Fibroblast of the aortic adventitia (primary cell): ENCODE data around the gene HDDC3. TPM values are rescaled to one million over a fixed set of nuclear protein-coding genes. Genes with fewer than 3 reads are reported as not detected.

Experiments
- DNase-seq: peaks from one replicate; pipeline ENCODE4 v3.0.0-alpha.2; 2010; ENCODE audit warnings: low read depth
- H3K4me3 ChIP-seq: 2 replicates; pipeline ENCODE4 v1.5.1; 2011; ENCODE audit warnings: low read depth, mild to moderate bottlenecking, control low read depth, low read length, moderate library complexity
- total RNA-seq: library from RNA; depleted of rRNA; stranded (reverse); fragments of >200 nt; gene quantifications from 2 replicates; pipeline ENCODE4 v1.2.3, GENCODE V29; 2012; ENCODE audit warnings: low replicate concordance
- TF ChIP-seq, protein P1 (sequence below): IDR thresholded peaks from 2 replicates; pipeline ENCODE4 v1.5.1; 2011; ENCODE audit warnings: mild to moderate bottlenecking, low read length, control low read depth, inconsistent platforms; ENCODE audit not compliant: insufficient read depth

HDDC3 gene
- total RNA-seq, 1 donor = 12.9 TPM

GRCh38 chr15:90889736-90890456 lies 42.5 kb downstream of the HDDC3 start:
- H3K4me3 ChIP-seq = no peak overlapping the region
- TF ChIP-seq, protein P1, sequence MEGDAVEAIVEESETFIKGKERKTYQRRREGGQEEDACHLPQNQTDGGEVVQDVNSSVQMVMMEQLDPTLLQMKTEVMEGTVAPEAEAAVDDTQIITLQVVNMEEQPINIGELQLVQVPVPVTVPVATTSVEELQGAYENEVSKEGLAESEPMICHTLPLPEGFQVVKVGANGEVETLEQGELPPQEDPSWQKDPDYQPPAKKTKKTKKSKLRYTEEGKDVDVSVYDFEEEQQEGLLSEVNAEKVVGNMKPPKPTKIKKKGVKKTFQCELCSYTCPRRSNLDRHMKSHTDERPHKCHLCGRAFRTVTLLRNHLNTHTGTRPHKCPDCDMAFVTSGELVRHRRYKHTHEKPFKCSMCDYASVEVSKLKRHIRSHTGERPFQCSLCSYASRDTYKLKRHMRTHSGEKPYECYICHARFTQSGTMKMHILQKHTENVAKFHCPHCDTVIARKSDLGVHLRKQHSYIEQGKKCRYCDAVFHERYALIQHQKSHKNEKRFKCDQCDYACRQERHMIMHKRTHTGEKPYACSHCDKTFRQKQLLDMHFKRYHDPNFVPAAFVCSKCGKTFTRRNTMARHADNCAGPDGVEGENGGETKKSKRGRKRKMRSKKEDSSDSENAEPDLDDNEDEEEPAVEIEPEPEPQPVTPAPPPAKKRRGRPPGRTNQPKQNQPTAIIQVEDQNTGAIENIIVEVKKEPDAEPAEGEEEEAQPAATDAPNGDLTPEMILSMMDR = no peak
- DNase-seq = no peak

- no peak for DNase-seq
- TF ChIP-seq, protein P1 = no peak
- no peak overlapping the region for H3K4me3 ChIP-seq
Observed at GRCh38 chr15:90889313-90889730, 43.0 kb downstream of the HDDC3 start.

GRCh38 chr15:90887037-90887481 lies 45.3 kb downstream of the HDDC3 start:
- TF ChIP-seq, protein P1 = no peak
- DNase-seq = no peak
- no peak overlapping the region for H3K4me3 ChIP-seq

DNA sequence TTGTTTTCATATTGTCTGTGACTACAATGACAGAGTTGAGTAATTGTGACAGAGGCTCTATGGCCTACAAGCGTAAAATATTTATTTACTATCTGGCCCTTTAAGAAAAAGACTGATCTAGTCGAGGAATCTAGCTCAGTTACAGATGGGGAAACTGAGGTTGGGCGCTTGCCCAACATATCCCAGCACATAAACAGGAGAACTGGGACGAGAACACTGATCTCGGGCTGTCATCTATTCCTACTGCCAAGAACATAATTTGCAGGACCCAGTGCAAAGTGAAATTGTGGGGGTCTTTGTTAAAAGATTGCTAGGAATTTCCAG lies 46.1 kb downstream of the HDDC3 start:
- no peak for DNase-seq
- H3K4me3 ChIP-seq = peak overlapping the region; percentile 17
- TF ChIP-seq, protein P1 = no peak

DNA sequence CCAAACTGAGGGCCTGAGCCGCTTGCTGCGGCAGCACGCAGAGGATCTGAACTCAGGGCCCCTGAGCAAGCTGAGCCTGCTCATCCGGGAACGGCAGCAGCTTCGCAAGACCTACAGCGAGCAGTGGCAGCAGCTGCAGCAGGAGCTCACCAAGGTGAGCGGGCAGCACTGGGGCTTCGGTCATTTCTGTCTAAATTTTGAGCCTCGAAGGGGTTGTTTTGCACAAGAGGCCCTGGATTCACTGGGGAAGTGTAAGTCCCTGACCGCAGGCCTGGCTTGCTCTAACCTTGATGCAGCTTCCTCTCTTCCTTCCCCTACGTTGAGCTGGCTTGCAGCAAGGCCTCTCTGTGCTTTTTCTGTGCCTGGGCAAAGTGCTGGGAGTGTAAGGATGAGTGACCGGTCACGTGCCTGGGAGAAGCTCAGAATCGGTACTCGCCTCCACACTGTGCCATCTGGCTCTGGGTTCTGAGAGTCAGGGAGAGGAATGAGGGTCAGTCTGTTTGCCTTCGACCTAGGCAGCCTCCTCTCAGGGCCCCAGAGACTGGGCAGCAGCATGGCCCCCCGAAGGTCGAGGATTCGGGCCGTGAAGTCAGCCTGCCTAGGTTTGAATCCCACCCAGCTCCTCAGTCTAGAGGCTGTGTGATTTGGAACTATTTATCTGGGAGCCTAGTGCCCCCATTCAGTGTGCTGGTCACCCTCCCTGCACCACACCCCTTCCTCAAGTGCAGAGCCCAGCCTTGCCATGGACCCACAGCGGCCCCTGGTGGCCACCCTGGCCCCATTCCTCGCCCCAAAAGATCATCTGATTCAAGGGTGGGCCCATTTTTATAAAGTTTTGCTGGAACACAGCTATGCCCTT lies 46.7 kb downstream of the HDDC3 start:
- TF ChIP-seq, protein P1 = peak; percentile 99
- peak overlapping the region; percentile 64 for H3K4me3 ChIP-seq
- DNase-seq = peak; percentile 78

GRCh38 chr15:90884719-90885431 lies 47.5 kb downstream of the HDDC3 start:
- H3K4me3 ChIP-seq = peak overlapping the region; percentile 64
- no peak for DNase-seq
- TF ChIP-seq, protein P1 = no peak
